OCI-LY1 (cell line): ENCODE data around the gene FAM210B.

Experiments used
- CTCF ChIP-seq: fragments of 200-600 bp; sonication (generic), shearing (Covaris generic); IDR thresholded peaks from 2 replicates; pipeline ENCODE4 v1.5.1; 2017; ENCODE audit warnings: mild to moderate bottlenecking, antibody characterized with exemption, low read length, moderate library complexity, mixed read lengths
- EZH2 ChIP-seq: fragments of 200-600 bp; sonication (generic), shearing (Covaris generic); IDR thresholded peaks from 2 replicates; pipeline ENCODE4 v1.8.0; 2017; ENCODE audit warnings: borderline replicate concordance, mixed run types, mild to moderate bottlenecking, antibody characterized with exemption, low read length, moderate library complexity, mixed read lengths

- no peak for TF ChIP-seq EZH2
- TF ChIP-seq CTCF, result no peak
Measured at GRCh38 chr20:56352345-56353055, 6.3 kb upstream of the FAM210B start.
